Measurements from ENCODE around the gene EPG5. TPM values are rescaled to one million over a fixed set of nuclear protein-coding genes. Genes with fewer than 3 reads are reported as not detected.

EPG5 gene
- total and polyA plus RNA-seq, 2 donors from 2014 or later = 4.8 to 32.5 TPM

GRCh38 chr18:46008531-46008930, 41.4 kb upstream of the EPG5 start:
- H3K4me1 ChIP-seq (ENCODE audit: control insufficient read depth in 2 of 3, insufficient read depth in 2 of 3, low read depth in 1 of 3, low read length in 3 of 3) = no peaks in the 10 kb centered on the region
- intact Hi-C loops (cut with DNase I) = no loop called here
- FAIRE-seq = no peak
- no peak for TF ChIP-seq CTCF (IDR thresholded peaks at IDR 0.05; ENCODE audit: borderline replicate concordance, extremely low read depth, insufficient read depth)
- H3K36me3 ChIP-seq (ENCODE audit: control insufficient read depth in 2 of 3, insufficient read depth in 3 of 3, low read length in 3 of 3) = peaks cover 0 to 5% (median 0%) of the 10 kb centered on the region in 3 donors
- H3K27me3 ChIP-seq (ENCODE audit: control insufficient read depth, insufficient read depth, low read length) = no peaks in the 10 kb centered on the region
- no peak overlapping the region for H3K9ac ChIP-seq (ENCODE audit: low read length in 3 of 3)
- no peak overlapping the region for H3K4me3 ChIP-seq (ENCODE audit: low read length in 3 of 3)
- no peaks in the 10 kb centered on the region for H3K9me3 ChIP-seq (ENCODE audit: control insufficient read depth in 2 of 3, insufficient read depth in 1 of 3, low read length in 3 of 3)
- no peak for DNase-seq
- H3K27ac ChIP-seq (ENCODE audit: low read depth in 2 of 2, low read length in 2 of 2) = no peak overlapping the region

GRCh38 chr18:46007165-46007564, 40.0 kb upstream of the EPG5 start:
- Histone ChIP-seq H3K36me3 (ENCODE audit: control insufficient read depth in 2 of 3, insufficient read depth in 3 of 3, low read length in 3 of 3) (peaks cover 0 to 5% (median 0%) of the 10 kb centered on the region in 3 donors), H3K4me3 (ENCODE audit: low read length in 3 of 3) (no peak overlapping the region), H3K4me1 (ENCODE audit: control insufficient read depth in 2 of 3, insufficient read depth in 2 of 3, low read depth in 1 of 3, low read length in 3 of 3) (no peaks in the 10 kb centered on the region), H3K27me3 (ENCODE audit: control insufficient read depth, insufficient read depth, low read length) (no peaks in the 10 kb centered on the region), H3K9me3 (ENCODE audit: control insufficient read depth in 2 of 3, insufficient read depth in 1 of 3, low read length in 3 of 3) (no peaks in the 10 kb centered on the region), H3K27ac (ENCODE audit: low read depth in 2 of 2, low read length in 2 of 2) (no peak overlapping the region), H3K9ac (ENCODE audit: low read length in 3 of 3) (no peak overlapping the region)
- intact Hi-C loops (cut with DNase I) = no loop called here
- no peak for TF ChIP-seq CTCF (IDR thresholded peaks at IDR 0.05; ENCODE audit: borderline replicate concordance, extremely low read depth, insufficient read depth)
- DNase-seq (no peak), FAIRE-seq (no peak)

GRCh38 chr18:46002934-46003333, 35.8 kb upstream of the EPG5 start:
- Histone ChIP-seq H3K4me3 (ENCODE audit: low read length in 3 of 3) (no peak overlapping the region), H3K36me3 (ENCODE audit: control insufficient read depth in 2 of 3, insufficient read depth in 3 of 3, low read length in 3 of 3) (no peaks in the 10 kb centered on the region), H3K9ac (ENCODE audit: low read length in 3 of 3) (no peak overlapping the region), H3K27ac (ENCODE audit: low read depth in 2 of 2, low read length in 2 of 2) (no peak overlapping the region), H3K9me3 (ENCODE audit: control insufficient read depth in 2 of 3, insufficient read depth in 1 of 3, low read length in 3 of 3) (peaks cover 0 to 3% (median 0%) of the 10 kb centered on the region in 3 donors), H3K27me3 (ENCODE audit: control insufficient read depth, insufficient read depth, low read length) (no peaks in the 10 kb centered on the region), H3K4me1 (ENCODE audit: control insufficient read depth in 2 of 3, insufficient read depth in 2 of 3, low read depth in 1 of 3, low read length in 3 of 3) (no peaks in the 10 kb centered on the region)
- no peak for DNase-seq
- TF ChIP-seq CTCF (IDR thresholded peaks at IDR 0.05; ENCODE audit: borderline replicate concordance, extremely low read depth, insufficient read depth) = no peak
- intact Hi-C loops (cut with DNase I) = no loop called here
- FAIRE-seq = no peak

GRCh38 chr18:46001892-46002291, 34.8 kb upstream of the EPG5 start:
- FAIRE-seq = no peak
- no peaks in the 10 kb centered on the region for H3K36me3 ChIP-seq (ENCODE audit: control insufficient read depth in 2 of 3, insufficient read depth in 3 of 3, low read length in 3 of 3)

More at GRCh38 chr18:46001892-46002291, 34.8 kb upstream of the EPG5 start:
- peaks cover 0 to 3% (median 0%) of the 10 kb centered on the region in 3 donors for H3K9me3 ChIP-seq (ENCODE audit: control insufficient read depth in 2 of 3, insufficient read depth in 1 of 3, low read length in 3 of 3)
- TF ChIP-seq CTCF (IDR thresholded peaks at IDR 0.05; ENCODE audit: borderline replicate concordance, extremely low read depth, insufficient read depth) = no peak
- no peak overlapping the region for H3K27ac ChIP-seq (ENCODE audit: low read depth in 2 of 2, low read length in 2 of 2)
- H3K4me3 ChIP-seq (ENCODE audit: low read length in 3 of 3) = no peak overlapping the region
- no peak for DNase-seq
- H3K27me3 ChIP-seq (ENCODE audit: control insufficient read depth, insufficient read depth, low read length) = no peaks in the 10 kb centered on the region
- intact Hi-C loops (cut with DNase I) = no loop called here
- H3K4me1 ChIP-seq (ENCODE audit: control insufficient read depth in 2 of 3, insufficient read depth in 2 of 3, low read depth in 1 of 3, low read length in 3 of 3) = no peaks in the 10 kb centered on the region
- no peak overlapping the region for H3K9ac ChIP-seq (ENCODE audit: low read length in 3 of 3)

Data from kidney (tissue), 14 donors.